ENCODE results near the gene APAF1. TPM values are rescaled to one million over a fixed set of nuclear protein-coding genes. Genes with fewer than 3 reads are reported as not detected.
"Not testable (repeated sequence)": the region's sequence is repeated elsewhere in the genome, so short reads cannot be mapped to it uniquely, and the experiment has no call there.

Gene APAF1
- total and polyA plus RNA-seq, 2 donors (not counting 3 experiments of a cell fraction or from before 2014, with no cell fraction given), result 7.2 to 35.2 TPM

GRCh38 chr12:98755855-98756254, 110.8 kb downstream of the APAF1 start:
- BruUV-seq (replicated peaks); DNase-seq (ENCODE audit: low read depth, low spot score); H3K4me3 ChIP-seq (replicated peaks in 1 of 3; ENCODE audit: insufficient read depth in 1 of 3, low read depth in 1 of 3, low read length in 3 of 3); H3K27me3 ChIP-seq (ENCODE audit: control insufficient read depth in 2 of 2, insufficient read depth in 2 of 2, low read length in 2 of 2); H3K79me2 ChIP-seq (ENCODE audit: control insufficient read depth, insufficient read depth, low read length); H3K9me1 ChIP-seq (replicated peaks; ENCODE audit: control insufficient read depth, extremely low read depth, insufficient read depth, low read length); H2AFZ ChIP-seq (ENCODE audit: low read depth, low read length); dilution Hi-C loops (cut with MboI; ENCODE audit: extremely low pct_ligation_motif_present, low sequenced_read_pairs); H3K4me2 ChIP-seq (ENCODE audit: insufficient read depth, low read length); H3K36me3 ChIP-seq (ENCODE audit: control insufficient read depth in 2 of 2, extremely low read depth in 1 of 2, insufficient read depth in 2 of 2, low read length in 2 of 2); H4K20me1 ChIP-seq (replicated peaks; ENCODE audit: control insufficient read depth, extremely low read depth, insufficient read depth, low read length); H3K9me3 ChIP-seq (replicated peaks; ENCODE audit: control insufficient read depth, insufficient read depth, low read length); POLR2A ChIA-PET; H3K9ac ChIP-seq (replicated peaks; ENCODE audit: extremely low read depth, insufficient read depth, low read length); H3K27ac ChIP-seq (ENCODE audit: insufficient read depth, low read depth, low read length); CTCF ChIA-PET; intact Hi-C loops (cut with micrococcal nuclease); FAIRE-seq; H3K4me1 ChIP-seq (ENCODE audit: control insufficient read depth, extremely low read depth, insufficient read depth, low read length): not testable (repeated sequence)
- peak; percentile 12 for TF ChIP-seq JUN (IDR thresholded peaks at IDR 0.05; ENCODE audit: borderline replicate concordance, insufficient read depth, insufficient read length, low read depth)

- DNase-seq (ENCODE audit: low read depth, low spot score) (no peak), FAIRE-seq (no peak)
- Histone ChIP-seq H3K27ac (ENCODE audit: insufficient read depth, low read depth, low read length) (no peak overlapping the region), H3K4me2 (ENCODE audit: insufficient read depth, low read length) (no peak overlapping the region), H3K36me3 (ENCODE audit: control insufficient read depth in 2 of 2, extremely low read depth in 1 of 2, insufficient read depth in 2 of 2, low read length in 2 of 2) (no peaks in the 10 kb centered on the region), H3K27me3 (ENCODE audit: control insufficient read depth in 2 of 2, insufficient read depth in 2 of 2, low read length in 2 of 2) (peaks cover 0 to 6% of the 10 kb centered on the region in 2 experiments), H3K79me2 (ENCODE audit: control insufficient read depth, insufficient read depth, low read length) (no peaks in the 10 kb centered on the region), H3K4me1 (ENCODE audit: control insufficient read depth, extremely low read depth, insufficient read depth, low read length) (no peaks in the 10 kb centered on the region), H3K4me3 (replicated peaks in 1 of 3; ENCODE audit: insufficient read depth in 1 of 3, low read depth in 1 of 3, low read length in 3 of 3) (no peak overlapping the region), H3K9me3 (replicated peaks; ENCODE audit: control insufficient read depth, insufficient read depth, low read length) (no peaks in the 10 kb centered on the region), H3K9ac (replicated peaks; ENCODE audit: extremely low read depth, insufficient read depth, low read length) (no peak overlapping the region), H3K9me1 (replicated peaks; ENCODE audit: control insufficient read depth, extremely low read depth, insufficient read depth, low read length) (no peaks in the 10 kb centered on the region), H2AFZ (ENCODE audit: low read depth, low read length) (no peak overlapping the region), H4K20me1 (replicated peaks; ENCODE audit: control insufficient read depth, extremely low read depth, insufficient read depth, low read length) (no peaks in the 10 kb centered on the region)
- intact Hi-C loops (cut with micrococcal nuclease), result no loop called here
- no TSS peak for BruUV-seq (replicated peaks)
- ChIA-PET POLR2A (interaction anchor here (0.6 kb wide), 1 partner anchor 191 kb away, joined by 6 read pairs; no protein-coding TSS in a partner anchor), CTCF (no interaction called here)
- TF ChIP-seq GATA2 (IDR thresholded peaks at IDR 0.05; ENCODE audit: insufficient read depth, insufficient read length, low read depth, low read length), result no peak
- no peak for TF ChIP-seq CTCF (IDR thresholded peaks at IDR 0.05; ENCODE audit: extremely low read depth in 1 of 2, insufficient read depth in 1 of 2, low read depth in 1 of 2, low read length in 2 of 2)
- no peak for TF ChIP-seq POLR2A (IDR thresholded peaks at IDR 0.05; ENCODE audit: low read depth, low read length)
- TF ChIP-seq POLR2AphosphoS5 (IDR thresholded peaks at IDR 0.05; ENCODE audit: insufficient read depth, low read depth, low read length), result no peak
- no peak for TF ChIP-seq EZH2 (IDR thresholded peaks at IDR 0.05; ENCODE audit: borderline replicate concordance, low read depth, low read length, severe bottlenecking)
- no peak for TF ChIP-seq FOS (IDR thresholded peaks at IDR 0.05; ENCODE audit: borderline replicate concordance, insufficient read depth, low read length)
- no peak for TF ChIP-seq MAX (IDR thresholded peaks at IDR 0.05; ENCODE audit: insufficient read depth, insufficient read length)
- no peak for TF ChIP-seq JUN (IDR thresholded peaks at IDR 0.05; ENCODE audit: borderline replicate concordance, insufficient read depth, insufficient read length, low read depth)
- no peak for TF ChIP-seq MYC (IDR thresholded peaks at IDR 0.05; ENCODE audit: low read depth, low read length)
- dilution Hi-C loops (cut with MboI; ENCODE audit: extremely low pct_ligation_motif_present, low sequenced_read_pairs), result no loop called here
Measured at GRCh38 chr12:98757455-98757854, 112.4 kb downstream of the APAF1 start.
